Measurements from ENCODE around the gene MITF. TPM values are rescaled to one million over a fixed set of nuclear protein-coding genes. Genes with fewer than 3 reads are reported as not detected.

MITF gene
- total RNA-seq, 1 donor from 2014 or later: 71.0 TPM

- ATAC-seq (peak; percentile 82), DNase-seq (ENCODE audit: missing footprints) (no peak)
- intact Hi-C loops (cut with DNase I): no loop called here
Observed at GRCh38 chr3:69724722-69725435, 14.4 kb upstream of the MITF start.

GRCh38 chr3:69725994-69726571 is 13.2 kb upstream of the MITF start:
- intact Hi-C loops (cut with DNase I): no loop called here
- DNase-seq (ENCODE audit: missing footprints): no peak
- no peak for ATAC-seq

- ATAC-seq (no peak), DNase-seq (ENCODE audit: missing footprints) (no peak)
- intact Hi-C loops (cut with DNase I): no loop called here
Observed at GRCh38 chr3:69729147-69729919, 9.9 kb upstream of the MITF start.

- no peak for ATAC-seq
- no peak for DNase-seq (ENCODE audit: missing footprints)
- intact Hi-C loops (cut with DNase I): no loop called here
Observed at GRCh38 chr3:69731080-69731479, 8.2 kb upstream of the MITF start.

- intact Hi-C loops (cut with DNase I): loop anchor here (5.0 kb wide), 2 partner anchors 44 to 121 kb away; no protein-coding TSS in a partner anchor
- no peak for DNase-seq (ENCODE audit: missing footprints)
- no peak for ATAC-seq
Observed at GRCh38 chr3:69735893-69736292, 3.4 kb upstream of the MITF start.

- DNase-seq (ENCODE audit: missing footprints): no peak
- ATAC-seq: no peak
- intact Hi-C loops (cut with DNase I): loop anchor here (5.0 kb wide), 2 partner anchors 45 to 120 kb away; no protein-coding TSS in a partner anchor
Observed at GRCh38 chr3:69737392-69737791, 1.9 kb upstream of the MITF start.

- peak; percentile 20 for ATAC-seq
- no peak for DNase-seq (ENCODE audit: missing footprints)
- intact Hi-C loops (cut with DNase I): loop anchor here (2.0 to 5.0 kb wide), 3 partner anchors 46 to 119 kb away; no protein-coding TSS in a partner anchor
Observed at GRCh38 chr3:69738315-69738714, 949 bp upstream of the MITF start.

GRCh38 chr3:69738859-69739203 is 433 bp upstream of the MITF start:
- intact Hi-C loops (cut with DNase I): loop anchor here (2.0 to 5.0 kb wide), 3 partner anchors 47 to 118 kb away; no protein-coding TSS in a partner anchor
- DNase-seq (ENCODE audit: missing footprints) (no peak), ATAC-seq (peak; percentile 41)

- no peak for DNase-seq (ENCODE audit: missing footprints)
- intact Hi-C loops (cut with DNase I): no loop called here
- no peak for ATAC-seq
Observed at GRCh38 chr3:69740103-69741021, 1.1 kb downstream of the MITF start.

- no peak for DNase-seq (ENCODE audit: missing footprints)
- intact Hi-C loops (cut with DNase I): no loop called here
- no peak for ATAC-seq
Observed at GRCh38 chr3:69741032-69741767, 1.9 kb downstream of the MITF start.

GRCh38 chr3:69742391-69742790 is 3.1 kb downstream of the MITF start:
- ATAC-seq: no peak
- intact Hi-C loops (cut with DNase I): no loop called here
- no peak for DNase-seq (ENCODE audit: missing footprints)

GRCh38 chr3:69743975-69744906 is 5.0 kb downstream of the MITF start:
- intact Hi-C loops (cut with DNase I): no loop called here
- no peak for ATAC-seq
- DNase-seq (ENCODE audit: missing footprints): no peak

GRCh38 chr3:69745505-69745904 is 6.2 kb downstream of the MITF start:
- intact Hi-C loops (cut with DNase I): no loop called here
- ATAC-seq (no peak), DNase-seq (ENCODE audit: missing footprints) (no peak)

GRCh38 chr3:69746119-69746518 is 6.9 kb downstream of the MITF start:
- ATAC-seq: peak; percentile 67
- DNase-seq (ENCODE audit: missing footprints): no peak
- intact Hi-C loops (cut with DNase I): no loop called here

GRCh38 chr3:69747511-69748258 is 8.4 kb downstream of the MITF start:
- ATAC-seq (no peak), DNase-seq (ENCODE audit: missing footprints) (no peak)
- intact Hi-C loops (cut with DNase I): no loop called here

- ATAC-seq (no peak), DNase-seq (ENCODE audit: missing footprints) (no peak)
- intact Hi-C loops (cut with DNase I): no loop called here
Observed at GRCh38 chr3:69748503-69748902, 9.2 kb downstream of the MITF start.

Data from Right ventricle myocardium inferior (tissue), 1 donor.